ENCODE data around the gene C2orf74.
"Not testable (repeated sequence)": the region's sequence is repeated elsewhere in the genome, so short reads cannot be mapped to it uniquely, and the experiment has no call there.

Gene C2orf74

DNA sequence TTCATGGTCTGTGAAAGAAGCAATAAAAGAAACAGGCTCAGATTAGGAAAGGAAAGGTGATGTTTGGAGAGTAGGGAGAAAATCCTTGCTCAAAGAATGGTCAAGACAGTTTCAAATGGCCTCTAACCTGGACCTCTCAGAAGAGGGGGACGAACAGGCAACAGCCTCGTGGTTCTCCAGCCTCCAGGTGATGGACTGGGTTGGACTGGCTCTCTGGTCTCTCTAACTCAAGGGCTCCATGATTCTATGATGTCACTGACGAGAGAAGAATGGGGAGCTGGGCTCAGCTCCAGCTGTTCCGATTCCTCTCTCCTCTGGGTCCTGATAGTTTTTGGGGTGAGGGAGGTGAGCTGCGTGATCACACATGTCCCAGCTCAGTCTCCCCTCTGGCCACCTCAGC, at the start of gene C2orf74:
TSS of gene C2orf74 (plus strand) at position 301 of the 400 bp plus-strand sequence. CDS start 327 bp downstream, outside the sequence.
- no peak for DNase-seq

DNA sequence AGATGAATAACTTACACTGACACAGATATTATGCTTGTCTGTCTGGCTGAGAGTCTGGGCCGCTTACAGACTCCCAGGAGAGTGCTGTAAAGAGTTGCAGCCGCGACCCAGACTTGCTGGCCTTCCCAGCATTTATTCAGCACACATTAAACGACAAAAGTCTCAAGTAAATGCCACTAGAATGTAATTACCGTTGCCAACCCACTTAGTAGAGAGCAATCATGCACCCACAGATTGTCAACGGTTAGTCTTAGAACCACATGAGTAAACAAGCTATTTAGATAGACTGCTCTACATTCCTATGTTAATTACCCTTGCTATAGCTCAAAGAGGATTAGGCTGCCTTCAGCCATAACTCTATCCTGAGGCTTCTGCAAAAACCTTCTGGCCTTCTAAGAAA, 47.8 kb upstream of the C2orf74 start:
- no peak for DNase-seq

DNA sequence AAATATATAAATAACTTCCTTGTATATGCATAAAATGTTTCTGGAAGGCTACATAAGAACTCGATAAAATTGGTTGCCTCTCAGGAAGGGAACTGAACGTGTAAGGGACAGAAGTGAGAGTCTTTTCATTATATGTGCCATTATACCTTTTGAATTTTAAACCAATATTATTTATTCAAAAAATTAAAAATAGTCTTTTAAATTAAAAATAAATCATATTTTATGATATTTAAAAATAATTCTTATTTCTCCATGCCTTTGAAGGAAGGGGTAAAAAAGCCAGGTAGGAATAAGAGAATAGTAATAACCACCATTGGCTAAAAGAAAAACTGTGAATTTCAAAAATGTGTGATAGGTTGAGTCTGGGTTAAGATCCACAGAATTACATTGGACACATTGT, 45.7 kb upstream of the C2orf74 start:
- no peak for DNase-seq

DNA sequence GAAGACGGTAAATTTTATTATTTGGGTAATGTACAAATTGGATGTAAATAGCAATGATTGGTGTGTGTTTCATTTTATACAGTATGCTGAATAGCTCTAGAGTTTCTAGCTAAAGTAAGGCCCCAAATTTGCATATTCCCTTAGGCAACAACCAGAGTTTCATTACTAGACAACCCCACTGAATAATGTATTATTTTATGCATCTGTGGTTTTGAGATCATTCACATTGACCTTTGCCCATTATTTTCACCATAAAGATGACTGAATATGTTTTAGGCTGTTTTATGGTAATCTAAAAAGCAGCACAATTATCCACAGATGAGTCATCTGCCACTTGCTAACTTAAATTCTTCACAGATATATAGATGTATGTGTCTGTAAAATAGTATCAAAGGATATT, 44.5 kb upstream of the C2orf74 start:
- DNase-seq = no peak

DNA sequence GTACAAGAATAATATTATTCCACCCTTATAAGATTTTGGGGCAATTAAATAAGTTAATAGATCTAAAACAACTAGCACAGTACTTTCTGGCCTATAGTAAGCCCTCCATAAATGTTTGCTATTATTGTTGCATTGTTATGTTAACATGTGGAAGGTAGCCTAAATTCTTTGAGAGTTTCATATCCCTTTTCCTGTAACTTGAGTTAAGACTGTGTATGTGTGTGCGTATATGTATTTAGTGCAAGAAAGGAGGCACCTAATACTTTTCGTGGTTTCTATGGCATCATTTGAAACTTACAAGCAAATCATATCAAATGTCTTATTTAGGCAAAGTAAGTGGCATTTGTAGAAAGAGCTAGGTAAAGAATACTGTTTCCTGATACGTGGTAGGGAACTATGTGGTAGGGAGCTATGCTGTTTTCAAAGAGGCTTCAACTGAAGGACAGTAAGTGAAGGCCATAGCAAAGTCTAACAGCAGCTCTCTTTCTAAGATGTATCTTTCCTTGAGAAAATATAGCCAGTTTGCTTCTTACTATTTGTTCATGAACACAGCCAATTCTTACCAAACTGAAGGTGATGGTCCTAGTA, 36.8 kb upstream of the C2orf74 start:
- DNase-seq = no peak

DNA sequence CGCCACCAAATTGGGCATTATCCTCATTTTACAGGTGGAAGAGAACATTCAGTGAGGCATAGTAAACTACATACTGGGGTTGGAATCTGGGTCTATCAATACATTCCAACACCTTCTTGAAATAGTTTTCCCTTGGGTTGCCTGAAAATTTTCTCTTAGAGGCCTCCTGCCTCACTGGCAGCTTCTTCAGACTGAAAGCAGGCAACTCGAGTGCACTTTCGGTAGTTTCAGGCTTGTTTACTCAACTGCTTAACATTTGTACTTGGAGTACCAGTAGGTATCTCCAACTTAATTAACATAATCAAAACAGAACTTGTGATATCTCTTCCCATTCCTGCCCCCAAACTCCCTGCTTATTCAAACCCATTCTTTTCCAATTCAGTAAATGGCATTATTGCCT, 36.2 kb upstream of the C2orf74 start:
- no peak for DNase-seq

DNA sequence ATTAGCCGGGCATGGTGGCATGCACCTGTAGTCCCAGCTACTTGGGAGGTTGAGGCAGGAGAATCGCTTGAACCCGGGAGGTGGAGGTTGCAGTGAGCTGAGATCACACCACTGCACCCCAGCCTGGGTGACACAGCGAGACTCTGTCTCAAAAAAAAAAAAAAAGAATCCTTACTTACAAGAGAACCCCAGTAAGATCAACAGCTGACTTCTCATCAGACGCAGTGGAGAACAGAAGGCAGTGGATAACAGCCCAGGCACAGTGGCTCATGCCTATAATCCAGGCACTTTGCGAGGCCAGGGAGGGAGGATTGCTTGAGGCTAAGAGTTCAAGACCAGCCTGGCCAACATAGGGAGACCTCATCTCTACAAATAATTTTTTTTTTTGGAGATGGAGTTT, 33.9 kb upstream of the C2orf74 start:
- DNase-seq = not testable (repeated sequence)

DNA sequence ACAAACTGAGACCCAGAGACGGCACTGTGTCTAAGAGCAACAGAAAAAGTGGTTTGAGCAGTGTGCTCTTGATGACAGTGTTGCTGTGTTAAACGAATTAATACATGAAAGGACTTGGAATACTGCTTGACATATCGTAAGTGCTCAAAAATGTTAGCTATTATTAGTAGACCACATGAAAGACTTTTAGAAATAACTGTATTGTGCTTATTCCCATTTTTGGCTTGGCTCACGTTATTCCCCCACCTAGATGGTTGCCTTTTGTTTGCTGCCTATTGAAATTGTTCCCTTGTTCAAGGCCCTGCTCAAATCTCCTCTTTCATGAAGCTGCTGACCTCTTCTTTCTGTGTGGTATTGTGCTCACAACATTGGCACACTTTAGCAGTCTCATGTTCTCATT, 27.8 kb upstream of the C2orf74 start:
- no peak for DNase-seq

DNA sequence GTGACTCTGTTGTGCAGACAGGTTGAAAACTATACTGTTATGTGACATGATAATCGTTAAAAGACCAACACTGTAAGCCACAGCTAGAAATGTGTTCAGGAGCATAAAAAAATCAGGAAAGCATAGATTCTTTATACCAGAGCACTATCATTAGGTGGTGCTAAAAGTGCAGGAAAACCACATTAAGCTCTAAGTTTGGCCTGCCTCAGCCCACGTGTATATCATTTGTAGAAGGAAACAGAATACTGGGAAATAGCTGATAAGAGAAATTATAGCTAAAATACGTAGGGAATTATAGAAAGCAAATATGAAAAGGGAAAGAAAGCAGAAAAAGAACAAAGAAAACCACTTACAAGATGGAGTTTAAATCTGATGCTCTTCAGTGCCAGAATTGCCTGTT, 26.5 kb upstream of the C2orf74 start:
- DNase-seq = no peak

DNA sequence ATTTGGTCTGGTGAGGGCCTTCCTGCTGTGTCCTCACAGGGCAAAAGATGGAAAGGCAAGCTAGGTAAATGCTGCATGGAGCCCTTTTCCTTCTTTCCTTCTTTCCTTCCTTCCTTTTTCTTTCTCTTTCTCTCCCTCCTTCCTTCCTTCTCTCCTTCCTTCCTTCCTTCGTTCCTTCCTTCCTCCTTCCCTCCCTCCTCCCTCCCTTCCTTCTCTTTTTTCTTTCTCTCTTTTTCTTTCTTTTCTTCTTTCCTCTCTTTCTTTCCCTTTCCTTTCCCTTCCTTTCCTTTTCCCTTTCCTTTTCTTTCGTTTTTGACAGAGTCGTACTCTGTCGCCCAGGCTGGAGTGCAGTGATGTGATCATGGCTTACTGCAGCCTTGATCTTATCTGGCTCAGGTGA, 23.1 kb upstream of the C2orf74 start:
- no peak for DNase-seq

DNA sequence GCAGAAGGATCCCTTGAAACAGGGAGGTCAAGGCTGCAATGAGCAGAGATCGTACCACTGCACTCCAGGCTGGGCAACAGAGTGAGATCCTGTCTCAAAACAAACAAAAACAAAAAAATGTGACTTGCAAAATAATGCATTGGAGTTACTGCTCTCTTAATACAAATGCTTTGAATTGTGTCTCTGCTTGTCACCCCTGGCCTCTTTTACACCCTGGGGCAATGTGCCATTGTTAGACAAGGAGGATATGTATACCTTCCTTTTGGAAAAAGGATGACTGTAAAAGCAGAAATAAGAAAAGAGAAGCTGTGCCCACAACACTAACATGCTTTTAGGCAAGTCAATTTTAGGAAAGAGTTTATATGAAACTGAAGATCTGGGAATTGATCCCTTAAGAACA, 20.8 kb upstream of the C2orf74 start:
- DNase-seq = no peak

DNA sequence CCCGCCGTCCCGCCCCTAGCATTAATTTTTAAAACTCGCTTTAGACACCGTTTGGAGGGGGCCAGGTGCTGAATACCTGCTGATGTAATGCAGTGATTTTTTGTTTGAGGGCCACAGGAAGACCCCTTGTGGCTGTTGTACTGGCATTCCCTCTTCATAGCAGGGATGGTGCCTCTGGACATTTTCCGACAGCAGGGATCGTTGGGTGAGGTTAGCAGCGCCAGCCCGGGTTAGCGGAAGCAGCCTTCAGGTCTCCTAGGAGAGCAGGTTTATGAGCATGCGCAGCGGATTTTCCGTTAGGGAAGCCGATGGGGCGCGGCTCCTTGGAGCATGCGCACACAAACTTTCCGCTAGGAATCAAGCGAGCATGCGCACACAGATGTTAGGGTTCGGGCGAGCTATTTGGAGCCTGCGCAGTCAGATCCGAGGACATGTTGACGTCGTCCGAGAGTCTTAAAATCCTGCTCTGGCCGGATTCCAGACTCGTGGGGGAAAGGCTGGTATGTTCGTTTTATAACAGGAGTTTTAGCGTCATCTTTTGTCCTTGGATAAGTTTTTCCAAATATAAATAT, 17.2 kb upstream of the C2orf74 start:
- peak; percentile 94 for DNase-seq

DNA sequence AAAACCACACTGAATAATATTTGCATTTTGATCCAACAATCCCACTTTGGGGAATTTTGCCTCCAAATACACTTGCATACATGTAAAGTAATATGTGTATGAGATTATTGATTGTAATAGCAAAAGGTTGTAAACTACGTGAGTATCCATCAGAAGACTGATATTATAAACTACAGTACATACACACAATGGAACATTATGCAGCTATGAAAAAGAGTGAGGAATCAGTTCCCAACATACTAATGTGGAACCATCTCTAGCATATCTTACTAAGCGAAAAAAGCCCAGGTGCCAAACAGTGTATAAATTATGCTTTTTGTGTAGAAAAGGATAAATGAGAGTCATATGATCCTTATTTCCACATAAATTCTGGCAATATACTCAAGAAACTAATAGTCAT, 16.0 kb upstream of the C2orf74 start:
- no peak for DNase-seq

DNA sequence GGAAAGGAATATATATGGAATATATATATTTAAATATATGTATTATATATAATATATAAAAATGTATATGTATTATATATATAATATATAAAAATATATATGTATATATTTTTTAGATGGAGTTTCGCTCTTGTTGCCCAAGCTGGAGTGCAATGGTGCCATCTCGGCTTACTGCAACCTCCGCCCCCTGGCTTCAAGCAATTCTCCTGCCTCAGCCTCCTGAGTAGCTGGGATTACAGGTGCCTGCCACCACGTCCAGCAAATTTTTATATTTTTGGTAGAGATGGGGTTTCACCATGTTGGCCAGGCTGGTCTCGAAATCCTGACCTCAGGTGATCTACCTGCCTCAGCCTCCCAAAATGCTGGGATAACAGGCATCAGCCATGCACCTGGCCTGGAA, 13.9 kb upstream of the C2orf74 start:
- DNase-seq = not testable (repeated sequence)

DNA sequence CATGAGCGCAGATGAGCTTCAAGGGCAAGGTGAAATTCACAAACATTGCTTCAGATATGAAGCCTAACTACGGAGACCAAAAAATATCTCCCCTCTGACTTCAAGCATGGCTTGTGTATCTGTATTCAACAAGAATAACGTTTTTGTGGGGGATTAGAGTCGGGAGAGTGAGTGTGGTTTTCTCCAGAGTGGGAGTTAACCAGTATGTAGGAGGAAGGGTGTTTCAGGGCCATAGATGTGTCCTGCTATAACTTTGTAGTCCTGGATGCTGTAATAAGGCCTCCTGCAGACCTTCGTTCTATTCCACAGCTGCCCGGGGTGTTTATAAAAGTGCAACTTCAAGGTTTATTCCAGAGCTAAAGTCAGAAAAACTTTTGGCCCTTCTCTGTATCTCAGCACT, 12.9 kb upstream of the C2orf74 start:
- DNase-seq = no peak

DNA sequence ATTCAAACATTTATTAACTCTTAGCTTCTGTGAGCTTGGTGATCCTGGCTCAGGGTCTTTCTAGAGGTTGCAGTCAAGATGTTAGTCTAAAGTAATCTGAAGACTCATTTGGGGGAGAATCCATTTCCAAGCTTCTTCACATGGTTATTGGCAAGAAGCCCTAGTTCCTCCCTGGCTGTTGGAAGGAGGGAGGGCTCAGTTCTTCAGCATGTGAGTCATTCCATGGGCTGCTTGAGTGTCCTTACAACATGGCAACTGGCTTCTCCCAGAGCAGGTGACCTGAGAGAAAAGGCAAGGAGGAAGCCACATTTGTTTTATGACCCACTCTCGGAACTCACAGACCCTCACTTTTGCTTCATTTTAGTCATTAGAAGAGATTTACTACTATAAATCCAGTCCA, 10.6 kb upstream of the C2orf74 start:
- no peak for DNase-seq

DNA sequence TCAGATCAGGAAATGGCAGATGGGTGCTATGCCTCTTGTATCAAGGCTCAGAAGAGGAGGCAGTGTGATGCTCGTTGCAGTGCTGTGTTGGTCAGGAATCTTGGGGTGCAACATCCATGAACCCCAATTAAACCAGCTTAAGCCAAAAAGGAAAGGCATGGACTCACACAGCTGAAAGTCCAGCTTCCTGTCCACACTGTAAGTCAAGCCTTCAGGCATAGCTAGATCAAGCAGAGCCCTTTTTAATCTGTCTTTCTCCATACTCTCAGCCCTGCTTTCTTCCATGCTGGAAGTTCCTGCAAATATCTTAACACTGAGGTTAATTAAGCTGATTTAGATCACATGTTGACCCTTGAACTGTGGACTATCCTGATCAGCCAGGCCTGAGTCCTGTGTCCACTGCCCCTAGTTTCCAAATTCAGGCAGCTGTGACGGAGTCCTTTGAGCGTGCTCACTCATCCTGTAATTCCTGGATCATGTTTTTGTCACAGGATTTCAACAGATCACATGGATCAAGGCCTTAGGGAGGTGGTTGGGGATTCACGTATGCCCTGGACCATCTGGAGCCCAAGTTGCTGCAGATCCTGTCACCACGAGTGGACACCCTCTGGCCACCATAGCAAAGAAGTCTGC, 4.5 kb upstream of the C2orf74 start:
- DNase-seq = no peak

DNA sequence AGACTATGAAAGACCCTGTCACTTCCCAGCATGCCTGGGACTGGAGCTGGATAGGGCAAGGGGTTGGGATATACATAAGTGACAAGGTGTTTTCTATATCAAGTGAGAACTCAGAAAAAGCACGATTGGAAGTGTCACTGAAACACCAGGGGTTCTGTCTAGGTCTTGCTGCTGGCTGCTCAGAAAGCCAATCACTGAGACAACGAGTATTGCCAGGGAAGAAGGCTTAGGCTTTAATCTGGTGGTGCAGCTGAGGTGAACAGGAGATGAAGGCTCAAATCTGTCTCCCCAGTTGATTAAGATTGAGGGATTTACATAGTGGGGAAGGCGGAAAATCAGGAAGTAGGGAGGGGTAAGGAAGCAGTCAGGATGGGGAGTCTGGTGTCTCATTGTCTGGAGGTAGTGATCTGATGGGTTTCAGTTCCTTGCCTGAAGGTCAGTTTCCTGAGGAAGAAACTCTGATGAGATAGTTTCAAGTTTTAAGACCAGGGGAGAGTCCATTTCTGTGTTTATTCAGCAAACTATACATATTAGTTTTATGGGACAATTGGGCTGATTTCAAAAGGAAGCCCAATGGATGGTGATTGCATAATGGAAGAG, 3.5 kb upstream of the C2orf74 start:
- DNase-seq = no peak

DNA sequence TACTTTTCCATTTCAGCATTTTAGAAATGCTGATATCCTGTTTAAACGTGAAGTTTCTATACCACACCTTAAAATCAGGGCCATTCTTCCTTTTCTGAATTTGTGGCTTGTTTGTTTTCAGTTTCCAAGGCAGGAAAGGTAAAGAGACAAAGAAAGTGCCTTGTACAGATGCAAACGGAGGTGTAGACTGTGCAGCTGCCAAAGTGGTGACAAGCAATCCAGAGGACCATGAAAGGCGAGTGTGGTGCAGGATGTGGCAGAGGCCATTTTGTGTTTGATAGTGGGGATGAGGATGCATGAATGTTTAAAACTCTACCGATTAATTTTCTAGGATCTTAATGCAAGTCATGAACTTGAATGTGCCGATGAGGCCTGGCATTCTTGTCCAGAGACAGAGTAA, 733 bp downstream of the C2orf74 start:
- DNase-seq = no peak

DNA sequence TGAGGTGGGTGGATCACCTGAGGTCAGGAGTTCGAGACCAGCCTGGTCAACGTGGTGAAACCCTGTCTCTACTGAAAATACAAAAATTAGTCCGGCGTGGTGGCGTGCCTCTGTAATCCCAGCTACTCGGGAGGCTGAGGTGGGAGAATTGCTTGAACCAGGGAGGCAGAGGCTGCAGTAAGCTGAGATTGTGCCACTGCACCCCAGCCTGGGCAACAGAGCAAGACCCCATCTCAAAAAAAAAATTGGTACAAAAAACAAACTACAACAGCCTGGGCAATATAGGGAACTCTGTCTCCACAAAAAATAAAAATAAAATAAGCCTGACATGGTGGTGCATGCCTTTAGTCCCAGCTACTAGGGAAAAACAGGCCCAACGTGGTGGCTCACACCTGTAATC, 3.1 kb downstream of the C2orf74 start:
- not testable (repeated sequence) for DNase-seq

DNA sequence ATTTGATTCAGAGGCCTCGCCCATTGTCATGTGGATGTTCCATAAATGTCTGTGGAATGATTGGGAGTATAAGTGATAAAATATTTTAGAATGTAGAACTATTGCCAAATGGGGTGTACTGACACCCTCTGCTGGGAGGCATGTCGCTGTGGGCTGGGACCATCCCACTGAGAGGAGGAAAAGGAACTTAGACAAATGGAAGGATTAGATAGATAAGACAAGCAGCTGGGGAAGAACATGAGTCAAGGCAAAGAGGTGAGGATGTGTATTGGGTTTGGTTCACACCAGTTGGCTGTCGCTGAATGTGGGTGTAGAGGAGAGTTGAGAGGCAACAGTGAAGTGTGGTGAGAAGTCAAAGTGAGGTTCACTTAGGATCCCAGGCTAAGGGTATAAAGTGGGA, 4.0 kb downstream of the C2orf74 start:
- no peak for DNase-seq

DNA sequence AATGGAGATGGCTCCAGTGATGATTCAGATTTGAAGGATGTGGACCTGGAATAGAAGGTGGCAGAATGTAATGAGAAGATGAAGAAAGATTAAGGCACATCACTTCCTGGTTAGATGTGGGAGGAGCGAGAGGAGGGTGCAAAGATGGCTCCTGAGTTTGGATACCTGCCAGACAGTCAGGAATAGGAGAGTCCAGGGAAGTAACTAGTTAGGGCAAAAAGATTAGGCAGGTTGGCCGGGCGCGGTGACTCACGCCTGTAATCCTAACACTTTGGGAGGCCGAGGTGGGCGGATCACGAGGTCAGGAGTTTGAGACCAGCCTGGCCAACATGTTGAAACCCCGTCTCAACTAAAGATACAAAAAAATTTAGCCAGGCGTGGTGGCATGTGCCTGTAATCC, 5.6 kb downstream of the C2orf74 start:
- no peak for DNase-seq

DNA sequence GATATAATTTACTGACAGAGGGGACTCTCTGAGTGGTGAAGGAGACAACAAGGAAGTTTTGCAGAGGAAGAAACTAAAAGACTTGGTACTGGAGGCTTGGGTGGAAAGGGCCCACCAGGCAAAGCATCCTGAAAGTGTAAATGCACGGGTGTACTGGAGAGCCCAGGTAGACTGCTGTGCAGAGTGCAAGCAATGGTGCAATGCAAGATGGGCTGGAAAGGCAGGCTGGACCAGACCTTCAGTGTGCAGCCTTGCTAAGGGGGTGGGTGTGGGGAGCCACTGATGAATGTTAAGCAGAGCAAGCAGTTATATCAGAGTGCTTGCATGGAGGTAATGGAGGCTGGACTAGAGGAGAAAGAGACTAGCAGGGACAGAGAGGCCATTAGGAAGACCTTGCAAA, 10.7 kb downstream of the C2orf74 start:
- no peak for DNase-seq

DNA sequence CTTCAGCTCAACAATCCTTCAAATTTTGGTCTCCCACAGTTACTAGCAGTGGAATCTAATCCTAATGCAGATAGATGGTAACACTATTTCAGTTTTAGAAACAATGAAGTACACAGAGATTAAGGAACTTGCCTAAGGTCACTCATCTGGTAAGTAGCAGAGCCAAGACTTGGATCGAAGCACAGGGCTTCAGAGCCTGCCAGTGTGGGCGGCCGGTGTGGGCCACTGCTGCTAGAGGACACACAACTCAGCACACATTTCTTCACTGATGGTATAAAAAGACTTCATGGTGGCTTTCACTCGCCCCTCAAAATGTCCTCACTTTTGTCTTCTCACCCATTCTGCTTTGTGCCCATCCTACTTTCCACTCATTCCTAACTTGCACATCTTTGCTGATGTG, 11.1 kb downstream of the C2orf74 start:
- DNase-seq = no peak

DNA sequence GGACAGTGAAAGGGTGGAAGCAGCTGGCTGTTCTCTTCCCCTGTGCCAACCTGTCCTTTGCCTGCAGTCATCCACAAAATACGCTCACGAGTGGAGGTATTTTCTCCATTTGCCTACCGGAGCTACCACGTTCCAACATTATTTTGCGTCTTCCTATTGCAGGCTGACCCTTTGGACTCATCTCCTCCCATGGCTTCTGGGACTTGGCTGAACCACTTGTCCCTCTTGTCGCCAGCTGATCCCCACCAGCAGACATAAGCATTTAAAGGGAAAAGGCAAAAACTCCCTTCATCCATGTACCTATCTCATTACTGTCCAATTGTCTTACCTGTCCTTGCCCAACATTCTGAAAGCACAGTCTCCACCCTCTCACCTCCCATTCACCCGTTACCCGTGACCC, 13.0 kb downstream of the C2orf74 start:
- DNase-seq = no peak
